ENCODE results near the gene SLC6A18.

- TF ChIP-seq POLR2AphosphoS5 (IDR thresholded peaks at IDR 0.05; ENCODE audit: borderline replicate concordance, low read depth, low read length), result no peak
- TF ChIP-seq EZH2 (IDR thresholded peaks at IDR 0.05), result no peak
- no peak for TF ChIP-seq FOXP2 (optimal IDR thresholded peaks at IDR 0.05; ENCODE audit: control extremely low read depth, extremely low read length, insufficient read depth)
Observed at GRCh38 chr5:1277781-1278180, 52.6 kb downstream of the SLC6A18 start.

Measured in SK-N-MC (cell line).